Choroid plexus epithelial cell (primary cell): ENCODE results near the gene TAB2.

Experiments
- DNase-seq: peaks from one replicate; pipeline ENCODE4 v3.0.0-alpha.2; 2010; ENCODE audit warnings: low read depth
- H3K4me3 ChIP-seq: 2 replicates; pipeline ENCODE4 v1.5.1; 2011; ENCODE audit warnings: low read depth, mild to moderate bottlenecking, control low read depth, low read length, moderate library complexity
- CTCF ChIP-seq: conservative IDR thresholded peaks from 2 replicates; pipeline ENCODE4 v1.5.1; 2011; ENCODE audit warnings: low read depth, mild to moderate bottlenecking, control low read depth, inconsistent platforms, low read length, moderate library complexity

Gene TAB2

GRCh38 chr6:149311293-149311692 lies 6.2 kb upstream of the TAB2 start:
- no peak for DNase-seq
- no peak for TF ChIP-seq CTCF
- H3K4me3 ChIP-seq, result no peak overlapping the region

GRCh38 chr6:149311766-149312165 lies 5.7 kb upstream of the TAB2 start:
- no peak for DNase-seq
- no peak for TF ChIP-seq CTCF
- no peak overlapping the region for H3K4me3 ChIP-seq

- no peak overlapping the region for H3K4me3 ChIP-seq
- TF ChIP-seq CTCF, result no peak
- no peak for DNase-seq
These were observed 4.4 kb upstream of the TAB2 start for GRCh38 chr6:149313070-149313469.

- no peak for TF ChIP-seq CTCF
- no peak overlapping the region for H3K4me3 ChIP-seq
- DNase-seq, result no peak
These were observed 3.7 kb upstream of the TAB2 start for GRCh38 chr6:149313861-149314260.

GRCh38 chr6:149314325-149314905 lies 3.1 kb upstream of the TAB2 start:
- no peak for TF ChIP-seq CTCF
- DNase-seq, result no peak

GRCh38 chr6:149316108-149316727 lies 1.3 kb upstream of the TAB2 start:
- no peak for TF ChIP-seq CTCF
- peak overlapping the region; percentile 89 for H3K4me3 ChIP-seq
- no peak for DNase-seq

More at GRCh38 chr6:149314325-149314905, 3.1 kb upstream of the TAB2 start:
- no peak overlapping the region for H3K4me3 ChIP-seq
